Raji (cell line): ENCODE results near the gene MAN1C1.

Experiments used
- POLR2A ChIP-seq: IDR thresholded peaks from 2 replicates; pipeline ENCODE4 v1.6.1; 2011; ENCODE audit warnings: low read depth, low read length, control low read depth; ENCODE audit not compliant: insufficient read depth

MAN1C1 gene

GRCh38 chr1:25826571-25826970 lies 210.0 kb downstream of the MAN1C1 start:
- TF ChIP-seq POLR2A: no peak

GRCh38 chr1:25828491-25828890 lies 211.9 kb downstream of the MAN1C1 start:
- TF ChIP-seq POLR2A: no peak

- TF ChIP-seq POLR2A: no peak
Observed at GRCh38 chr1:25829046-25829445, 212.5 kb downstream of the MAN1C1 start.

- no peak for TF ChIP-seq POLR2A
Observed at GRCh38 chr1:25831569-25832196, 215.1 kb downstream of the MAN1C1 start.

- no peak for TF ChIP-seq POLR2A
Observed at GRCh38 chr1:25832336-25833037, 215.9 kb downstream of the MAN1C1 start.

- no peak for TF ChIP-seq POLR2A
Observed at GRCh38 chr1:25833158-25833557, 216.6 kb downstream of the MAN1C1 start.
